GM19193 (cell line): ENCODE data around the gene CELA3A.
A peak's percentile ranks its signal among the peaks of the same experiment; 100 is the strongest.

Experiments
- POLR2A ChIP-seq: IDR thresholded peaks from 4 replicates; pipeline ENCODE4 v1.6.1; 2011; ENCODE audit not compliant: insufficient read depth, insufficient read length; ENCODE audit errors: extremely low read depth

Gene CELA3A

GRCh38 chr1:22024485-22025367, 23.3 kb downstream of the CELA3A start:
- TF ChIP-seq POLR2A = no peak

- peak; percentile 83 for TF ChIP-seq POLR2A
Measured at GRCh38 chr1:22025368-22026155, 24.1 kb downstream of the CELA3A start.

GRCh38 chr1:22026924-22027289, 25.4 kb downstream of the CELA3A start:
- TF ChIP-seq POLR2A = no peak

GRCh38 chr1:22030057-22030456, 28.6 kb downstream of the CELA3A start:
- no peak for TF ChIP-seq POLR2A

- TF ChIP-seq POLR2A = no peak
Measured at GRCh38 chr1:22030473-22030872, 29.0 kb downstream of the CELA3A start.

GRCh38 chr1:22031214-22031962, 29.9 kb downstream of the CELA3A start:
- no peak for TF ChIP-seq POLR2A

GRCh38 chr1:22037520-22037919, 36.1 kb downstream of the CELA3A start:
- TF ChIP-seq POLR2A = no peak

- no peak for TF ChIP-seq POLR2A
Measured at GRCh38 chr1:22038036-22038435, 36.6 kb downstream of the CELA3A start.

- TF ChIP-seq POLR2A = peak; percentile 50
Measured at GRCh38 chr1:22039594-22040285, 38.3 kb downstream of the CELA3A start.

- no peak for TF ChIP-seq POLR2A
Measured at GRCh38 chr1:22040286-22040623, 38.8 kb downstream of the CELA3A start.

- no peak for TF ChIP-seq POLR2A
Measured at GRCh38 chr1:22041505-22041904, 40.0 kb downstream of the CELA3A start.

- TF ChIP-seq POLR2A = no peak
Measured at GRCh38 chr1:22043198-22043769, 41.8 kb downstream of the CELA3A start.

GRCh38 chr1:22044690-22045420, 43.4 kb downstream of the CELA3A start:
- no peak for TF ChIP-seq POLR2A
